HFFc6 (cell line): ENCODE measurements around the gene IGFBPL1. TPM values are rescaled to one million over a fixed set of nuclear protein-coding genes. Genes with fewer than 3 reads are reported as not detected.
A peak's percentile ranks its signal among the peaks of the same experiment; 100 is the strongest.

Source experiments
- DNase-seq: peaks from one replicate; pipeline ENCODE4 v3.0.0-alpha.2; 2018
- H3K27ac Mint-ChIP-seq: 2 replicates; pipeline ENCODE4 v1.8.0; 2020; ENCODE audit warnings: mild to moderate bottlenecking, mixed read lengths
- H3K27me3 Mint-ChIP-seq: 2 replicates; pipeline ENCODE4 v1.8.0; 2021; ENCODE audit warnings: mild to moderate bottlenecking, moderate library complexity, mixed read lengths; ENCODE audit not compliant: insufficient read depth
- H3K36me3 Mint-ChIP-seq: 2 replicates; pipeline ENCODE4 v1.8.0; 2021; ENCODE audit warnings: low read depth, mixed read lengths
- H3K4me1 Mint-ChIP-seq: 2 replicates; pipeline ENCODE4 v1.8.0; 2020; ENCODE audit warnings: low read depth, mixed read lengths
- H3K4me3 Mint-ChIP-seq: 2 replicates; pipeline ENCODE4 v1.8.0; 2020; ENCODE audit warnings: mild to moderate bottlenecking, moderate library complexity, mixed read lengths
- H3K9me3 Mint-ChIP-seq: 2 replicates; pipeline ENCODE4 v1.8.0; 2020; ENCODE audit warnings: mild to moderate bottlenecking, mixed read lengths
- total RNA-seq, 6 experiments: library from RNA; stranded (reverse); fragmentation: NEBNext Ultra II Directional; extraction: Animal tissue kit (Norgen Biotek cat#: 25700); gene quantifications; 2 replicates in 1 of 6; 3 replicates in 5 of 6; pipeline ENCODE4 v1.2.3, GENCODE V29; 2021
- TF ChIP-seq, protein P1 (sequence below): fragments of 200-600 bp; sonication (generic); IDR thresholded peaks from 2 replicates; pipeline ENCODE4 v1.5.0; 2021; ENCODE audit warnings: antibody characterized with exemption, mild to moderate bottlenecking

IGFBPL1 gene
- total RNA-seq, 6 experiments from 2014 or later: not detected

DNA sequence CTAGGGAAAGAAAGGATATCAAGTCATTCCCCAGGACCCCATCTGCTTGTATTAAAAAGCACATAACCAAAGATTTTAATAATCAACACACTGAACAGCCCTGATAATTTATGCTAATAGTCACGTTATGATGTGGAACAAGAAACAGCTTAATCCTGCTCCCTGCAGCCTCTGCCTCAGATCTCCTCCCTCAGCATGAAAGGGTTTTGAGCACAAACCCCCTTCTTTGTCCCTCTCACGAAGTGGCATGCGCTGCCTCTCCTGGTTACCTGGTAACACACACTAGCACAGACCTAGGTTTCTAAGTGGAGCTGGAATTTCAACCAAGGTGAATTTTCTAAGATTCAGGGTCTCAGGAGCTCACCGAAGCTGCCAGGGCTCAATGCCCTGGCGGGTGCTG lies 5.1 kb downstream of the IGFBPL1 start:
- no peaks in the 10 kb centered on the region for H3K4me1 Mint-ChIP-seq
- TF ChIP-seq, protein P1, sequence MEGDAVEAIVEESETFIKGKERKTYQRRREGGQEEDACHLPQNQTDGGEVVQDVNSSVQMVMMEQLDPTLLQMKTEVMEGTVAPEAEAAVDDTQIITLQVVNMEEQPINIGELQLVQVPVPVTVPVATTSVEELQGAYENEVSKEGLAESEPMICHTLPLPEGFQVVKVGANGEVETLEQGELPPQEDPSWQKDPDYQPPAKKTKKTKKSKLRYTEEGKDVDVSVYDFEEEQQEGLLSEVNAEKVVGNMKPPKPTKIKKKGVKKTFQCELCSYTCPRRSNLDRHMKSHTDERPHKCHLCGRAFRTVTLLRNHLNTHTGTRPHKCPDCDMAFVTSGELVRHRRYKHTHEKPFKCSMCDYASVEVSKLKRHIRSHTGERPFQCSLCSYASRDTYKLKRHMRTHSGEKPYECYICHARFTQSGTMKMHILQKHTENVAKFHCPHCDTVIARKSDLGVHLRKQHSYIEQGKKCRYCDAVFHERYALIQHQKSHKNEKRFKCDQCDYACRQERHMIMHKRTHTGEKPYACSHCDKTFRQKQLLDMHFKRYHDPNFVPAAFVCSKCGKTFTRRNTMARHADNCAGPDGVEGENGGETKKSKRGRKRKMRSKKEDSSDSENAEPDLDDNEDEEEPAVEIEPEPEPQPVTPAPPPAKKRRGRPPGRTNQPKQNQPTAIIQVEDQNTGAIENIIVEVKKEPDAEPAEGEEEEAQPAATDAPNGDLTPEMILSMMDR: no peak
- H3K36me3 Mint-ChIP-seq: no peaks in the 10 kb centered on the region
- no peak for DNase-seq
- no peak overlapping the region for H3K4me3 Mint-ChIP-seq
- H3K9me3 Mint-ChIP-seq: no peaks in the 10 kb centered on the region
- peaks cover 64% of the 10 kb centered on the region for H3K27me3 Mint-ChIP-seq
- no peak overlapping the region for H3K27ac Mint-ChIP-seq

DNA sequence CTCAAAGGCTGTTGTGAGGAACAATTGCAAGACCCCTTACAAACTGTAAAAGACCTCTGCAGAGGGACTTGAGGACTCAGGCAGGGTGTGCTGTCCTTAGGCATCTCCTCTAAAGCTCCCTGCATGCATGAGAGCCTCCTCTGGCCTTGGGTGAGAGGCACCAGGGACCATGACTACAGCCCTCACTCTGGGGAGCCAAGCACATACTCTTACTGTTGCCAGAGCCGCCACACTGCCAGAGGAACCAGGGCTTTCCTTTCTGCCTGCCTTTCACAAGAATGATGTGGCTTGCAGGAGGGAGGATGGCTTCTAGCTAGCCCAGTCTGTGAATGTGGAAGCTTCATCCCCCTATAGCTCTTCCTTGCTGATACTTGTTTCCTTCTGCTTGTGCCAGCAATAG lies 5.9 kb downstream of the IGFBPL1 start:
- Mint-ChIP-seq H3K27me3 (peaks cover 70% of the 10 kb centered on the region), H3K36me3 (no peaks in the 10 kb centered on the region), H3K9me3 (no peaks in the 10 kb centered on the region), H3K27ac (no peak overlapping the region), H3K4me3 (no peak overlapping the region), H3K4me1 (no peaks in the 10 kb centered on the region)
- no peak for DNase-seq
- TF ChIP-seq, protein P1: no peak

DNA sequence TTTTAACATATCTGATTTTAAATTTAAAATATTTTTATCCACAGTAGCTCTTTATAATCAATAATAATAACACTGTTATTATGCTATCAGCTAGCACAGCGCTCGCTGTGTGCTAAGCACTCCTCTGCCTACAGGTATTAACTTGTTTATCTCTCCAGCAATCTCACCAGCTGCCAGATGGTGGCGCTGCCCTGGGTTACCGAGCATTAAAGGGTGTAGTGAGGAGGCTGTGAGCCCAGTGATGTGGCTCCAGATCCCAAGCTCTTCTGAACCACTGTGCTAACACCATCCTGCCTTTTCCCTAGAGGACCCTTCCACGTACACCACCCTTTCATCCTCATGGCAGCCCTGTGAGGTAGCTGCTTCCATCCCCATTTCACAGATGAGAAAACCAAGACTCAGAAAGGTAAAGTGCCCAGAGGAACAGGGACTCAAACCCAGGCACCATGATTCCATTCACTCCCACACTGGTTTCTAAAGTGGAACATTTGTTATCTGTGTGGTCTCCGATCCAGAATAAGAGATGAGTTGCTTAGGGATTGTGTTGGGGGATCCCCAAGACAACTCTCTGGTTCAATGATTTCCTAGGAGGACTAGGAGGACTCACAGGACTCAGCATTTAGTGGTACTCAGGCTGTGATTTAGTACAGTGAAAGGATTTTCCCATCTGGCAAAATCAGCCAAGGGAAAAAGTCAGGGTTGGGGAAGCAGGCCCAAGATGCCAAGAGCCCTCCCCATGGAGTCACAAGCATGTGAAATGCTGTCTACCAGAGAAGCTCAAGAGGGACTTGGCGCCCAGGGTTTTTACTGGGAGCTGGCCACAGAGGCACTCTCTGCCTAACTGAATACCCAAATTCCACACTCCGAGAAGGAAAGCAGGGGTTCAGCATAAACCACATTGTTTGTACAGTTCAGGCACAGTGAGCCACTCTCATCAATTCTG lies 7.0 kb downstream of the IGFBPL1 start:
- no peak overlapping the region for H3K27ac Mint-ChIP-seq
- H3K4me3 Mint-ChIP-seq: no peak overlapping the region
- no peaks in the 10 kb centered on the region for H3K4me1 Mint-ChIP-seq
- TF ChIP-seq, protein P1: peak; percentile 81
- H3K36me3 Mint-ChIP-seq: no peaks in the 10 kb centered on the region
- peaks cover 69% of the 10 kb centered on the region for H3K27me3 Mint-ChIP-seq
- no peaks in the 10 kb centered on the region for H3K9me3 Mint-ChIP-seq
- DNase-seq: no peak

DNA sequence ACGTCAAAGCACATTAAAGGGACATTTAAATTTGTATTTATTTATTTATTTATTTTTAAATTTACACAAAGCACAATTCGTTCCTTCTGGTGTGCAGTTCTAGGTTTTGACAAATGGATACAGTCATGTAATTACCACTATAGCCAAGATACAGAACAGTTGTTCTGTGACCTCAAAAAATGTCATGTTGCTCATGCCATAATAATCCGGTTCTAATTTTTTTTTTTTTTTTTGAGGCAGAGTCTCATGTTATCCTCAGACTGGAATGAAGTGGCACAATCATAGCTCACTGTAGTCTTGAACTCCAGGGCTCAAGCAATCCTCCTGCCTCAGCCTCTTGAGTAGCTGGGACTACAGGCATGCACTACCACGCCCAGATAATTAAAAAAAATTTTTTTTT lies 7.8 kb downstream of the IGFBPL1 start:
- DNase-seq: peak; percentile 15
- TF ChIP-seq, protein P1: no peak

DNA sequence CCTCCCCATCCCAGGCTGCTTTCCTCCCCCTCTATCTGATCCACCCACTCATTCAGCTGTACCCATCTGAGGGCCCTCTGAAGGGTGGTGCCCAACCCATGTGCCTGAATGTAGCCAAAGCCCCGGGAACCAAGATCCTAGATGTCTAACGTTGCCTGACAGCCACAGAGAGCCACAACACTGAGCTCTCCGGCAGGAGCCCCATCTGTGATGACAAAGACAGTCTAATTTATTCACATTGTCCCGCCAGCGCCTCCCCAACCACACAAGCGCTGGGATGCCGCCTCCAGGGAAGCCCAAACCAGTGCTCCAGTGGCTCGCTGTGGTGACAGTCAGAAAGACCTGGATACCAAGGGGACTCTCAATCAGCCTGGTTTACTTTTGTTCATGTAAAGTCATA lies 8.4 kb downstream of the IGFBPL1 start:
- TF ChIP-seq, protein P1: no peak
- DNase-seq: no peak
- peaks cover 63% of the 10 kb centered on the region for H3K27me3 Mint-ChIP-seq
- no peaks in the 10 kb centered on the region for H3K36me3 Mint-ChIP-seq
- no peak overlapping the region for H3K4me3 Mint-ChIP-seq
- H3K4me1 Mint-ChIP-seq: no peaks in the 10 kb centered on the region
- no peaks in the 10 kb centered on the region for H3K9me3 Mint-ChIP-seq
- no peak overlapping the region for H3K27ac Mint-ChIP-seq

More for the DNA sequence above, 7.8 kb downstream of the IGFBPL1 start:
- Mint-ChIP-seq H3K9me3 (no peaks in the 10 kb centered on the region), H3K4me1 (no peaks in the 10 kb centered on the region), H3K36me3 (no peaks in the 10 kb centered on the region), H3K4me3 (no peak overlapping the region), H3K27me3 (peaks cover 67% of the 10 kb centered on the region), H3K27ac (no peak overlapping the region)
